HPDE6-E6E7 (cell line): Measurements from ENCODE around the gene ATP6V0D1.

Source experiments
- DNase-seq: peaks from one replicate; pipeline ENCODE4 v3.0.0; 2011; ENCODE audit warnings: missing footprints; ENCODE audit errors: extremely low spot score

Gene ATP6V0D1

GRCh38 chr16:67393111-67393787 is 87.7 kb downstream of the ATP6V0D1 start, which contains the start of gene TPPP3:
Gene TPPP3, minus strand, starts transcription at chr16:67393498. Its CDS starts 2,387 bp downstream, at chr16:67391111.
- DNase-seq: peak; percentile 79

- no peak for DNase-seq
Measured at GRCh38 chr16:67392301-67393059, 88.5 kb downstream of the ATP6V0D1 start.

GRCh38 chr16:67391424-67392300 is 89.3 kb downstream of the ATP6V0D1 start:
- DNase-seq: no peak

- no peak for DNase-seq
Measured at GRCh38 chr16:67390816-67391423, 90.0 kb downstream of the ATP6V0D1 start.

GRCh38 chr16:67389911-67390815 is 90.8 kb downstream of the ATP6V0D1 start:
- no peak for DNase-seq

GRCh38 chr16:67388591-67388990 is 92.4 kb downstream of the ATP6V0D1 start:
- no peak for DNase-seq

GRCh38 chr16:67388191-67388590 is 92.8 kb downstream of the ATP6V0D1 start:
- DNase-seq: no peak
